GM23248 (cell line): ENCODE measurements around the gene ADGRL3.

ENCODE experiments used
- EZH2 ChIP-seq: fragments of 200-600 bp; sonication (generic); IDR thresholded peaks from 2 replicates; pipeline ENCODE4 v1.6.1; 2018; ENCODE audit warnings: antibody characterized with exemption, mild to moderate bottlenecking; ENCODE audit not compliant: insufficient read depth, poor library complexity, severe bottlenecking
- EZH2phosphoT487 ChIP-seq: fragments of 200-600 bp; sonication (generic); IDR thresholded peaks from 2 replicates; pipeline ENCODE4 v1.6.1; 2018; ENCODE audit warnings: antibody characterized with exemption, moderate library complexity, mild to moderate bottlenecking, low read depth; ENCODE audit not compliant: insufficient read depth

GRCh38 chr4:61886131-61886530, 686.0 kb downstream of the ADGRL3 start:
- TF ChIP-seq EZH2 (no peak), EZH2phosphoT487 (no peak)
